IPS DF 6.9 (cell line): ENCODE measurements around the gene ADO.

Experiments
- DNase-seq: peaks from one replicate; pipeline ENCODE4 v3.0.0-alpha.2; 2013; ENCODE audit warnings: low read depth, low spot score
- H3K27ac ChIP-seq: one replicate; pipeline ENCODE4 v1.5.1; 2013; ENCODE audit warnings: low read length, control low read depth
- H3K27me3 ChIP-seq: 2 replicates; pipeline ENCODE4 v1.6.1; 2013; ENCODE audit warnings: mild to moderate bottlenecking, low read length; ENCODE audit not compliant: control insufficient read depth, insufficient read depth
- H3K36me3 ChIP-seq: 2 replicates; pipeline ENCODE4 v1.6.1; 2013; ENCODE audit warnings: low read length; ENCODE audit not compliant: control insufficient read depth, insufficient read depth
- H3K4me1 ChIP-seq: 2 replicates; pipeline ENCODE4 v1.6.1; 2013; ENCODE audit warnings: low read length; ENCODE audit not compliant: control insufficient read depth, insufficient read depth
- H3K4me3 ChIP-seq: 2 replicates; pipeline ENCODE4 v1.5.1; 2013; ENCODE audit warnings: mild to moderate bottlenecking, low read length
- H3K9me3 ChIP-seq: 2 replicates; pipeline ENCODE4 v1.6.1; 2013; ENCODE audit warnings: low read length, inconsistent platforms; ENCODE audit not compliant: control insufficient read depth, insufficient read depth
- WGBS: extraction: QIAGEN DNeasy Blood & Tissue Kit; methylation state at CpG from one replicate; pipeline ENCODE4 v1.1.7; 2013; ENCODE audit warnings: mixed read lengths, missing lambda C conversion rate; ENCODE audit not compliant: insufficient read length, insufficient coverage; 5-methylcytosine and 5-hydroxymethylcytosine counted together

Gene ADO

DNA sequence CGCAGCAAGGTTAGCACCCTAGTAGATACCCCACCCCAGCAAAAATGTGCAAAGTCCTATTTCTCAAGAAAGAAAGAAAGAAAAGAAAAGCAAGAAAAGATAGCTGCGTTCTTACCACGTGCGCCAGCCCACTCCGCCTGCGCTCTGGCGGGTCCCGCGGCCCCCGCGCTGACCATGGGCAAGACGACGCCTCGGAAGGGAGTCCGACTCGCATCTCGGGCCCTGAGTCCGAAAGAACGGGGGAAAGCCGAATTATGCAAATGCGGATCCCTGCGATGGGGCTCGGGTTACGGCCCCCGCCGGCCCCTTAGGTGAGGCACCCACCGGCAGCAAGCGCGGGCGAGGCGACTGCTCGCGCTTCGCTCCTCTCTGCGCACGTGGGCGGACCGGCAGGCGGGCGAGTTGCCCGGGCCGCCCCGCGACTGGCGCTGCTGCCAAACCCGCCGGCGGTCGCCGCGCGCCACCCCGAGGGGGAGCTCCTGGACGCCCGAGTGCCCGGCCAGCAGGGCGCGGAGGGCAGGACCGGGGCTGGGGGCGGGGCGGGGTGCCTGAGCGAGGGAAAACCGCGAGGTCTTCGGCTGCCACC is 14.0 kb downstream of the ADO start:
- no CpG with 5 or more reads among the region's 65 CpGs for WGBS
- no peak overlapping the region for H3K4me3 ChIP-seq
- H3K27me3 ChIP-seq = peaks cover 32% of the 10 kb centered on the region
- H3K9me3 ChIP-seq = no peaks in the 10 kb centered on the region
- peaks cover 2% of the 10 kb centered on the region for H3K4me1 ChIP-seq
- H3K36me3 ChIP-seq = no peaks in the 10 kb centered on the region
- H3K27ac ChIP-seq = no peak overlapping the region
- DNase-seq = no peak

DNA sequence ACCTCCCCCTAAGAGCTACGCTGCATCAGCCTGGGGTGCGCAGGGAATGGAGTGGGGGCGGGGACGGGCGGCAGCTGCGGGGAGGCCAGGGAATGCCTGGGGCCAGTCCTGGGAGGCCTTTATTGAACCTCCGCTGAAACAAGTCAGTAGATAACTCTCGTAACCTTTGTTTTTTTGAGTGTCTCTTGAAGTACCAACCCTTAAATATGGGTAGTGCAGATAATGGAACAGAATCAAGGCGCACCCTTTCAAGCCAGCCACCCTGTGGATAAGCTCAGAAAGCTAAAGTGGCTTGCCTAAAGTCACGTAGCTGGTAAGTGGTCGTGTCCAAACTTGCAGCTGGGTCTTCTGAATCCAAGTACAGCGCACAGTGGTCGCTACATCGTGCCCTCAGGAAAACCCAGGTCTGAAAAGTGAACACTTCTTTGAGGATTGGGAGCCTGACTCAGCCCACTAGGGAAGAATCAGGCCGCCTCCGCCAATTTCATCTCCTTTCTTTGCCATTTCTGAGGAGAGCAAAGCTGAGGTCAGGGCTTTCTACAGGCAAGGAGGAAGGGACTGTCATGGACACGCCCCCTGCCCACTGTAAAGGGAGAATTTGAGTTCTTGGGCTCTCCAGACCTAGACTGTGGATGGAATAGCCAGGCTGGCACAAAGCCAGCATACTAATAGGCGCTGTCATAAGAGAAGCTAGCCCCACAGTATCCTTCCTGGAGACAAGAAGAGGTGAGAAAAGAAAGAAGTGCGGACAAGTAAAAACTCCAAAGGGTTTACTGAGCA is 14.8 kb downstream of the ADO start:
- Histone ChIP-seq H3K36me3 (no peaks in the 10 kb centered on the region), H3K4me3 (no peak overlapping the region), H3K27me3 (peaks cover 27% of the 10 kb centered on the region), H3K9me3 (no peaks in the 10 kb centered on the region), H3K27ac (no peak overlapping the region), H3K4me1 (peaks cover 2% of the 10 kb centered on the region)
- no CpG with 5 or more reads among the region's 19 CpGs for WGBS
- DNase-seq = no peak

DNA sequence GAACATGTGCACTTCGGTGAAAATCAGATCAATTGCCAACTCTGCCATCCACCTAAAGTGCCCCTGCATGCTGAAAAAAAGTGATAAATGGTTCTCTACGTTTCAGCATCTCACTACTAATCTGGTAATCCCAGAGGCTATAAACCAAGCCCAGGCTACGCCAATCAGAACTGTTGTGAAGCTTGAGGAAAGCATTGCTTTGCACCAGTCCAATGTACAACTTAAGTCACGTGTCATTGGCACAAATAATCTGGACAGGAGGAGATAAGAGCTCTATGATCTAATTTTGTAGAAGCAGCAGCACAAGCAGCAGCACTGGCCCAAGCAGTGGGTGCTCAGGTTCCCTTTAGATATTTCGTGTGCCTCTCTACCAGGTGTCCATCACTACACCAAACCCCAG is 16.1 kb downstream of the ADO start:
- Histone ChIP-seq H3K4me3 (no peak overlapping the region), H3K36me3 (no peaks in the 10 kb centered on the region), H3K27me3 (peaks cover 17% of the 10 kb centered on the region; the same call in 1 of the 2 replicates), H3K9me3 (no peaks in the 10 kb centered on the region), H3K4me1 (peaks cover 2% of the 10 kb centered on the region), H3K27ac (no peak overlapping the region)
- WGBS = no CpG with 5 or more reads among the region's 5 CpGs
- DNase-seq = no peak

DNA sequence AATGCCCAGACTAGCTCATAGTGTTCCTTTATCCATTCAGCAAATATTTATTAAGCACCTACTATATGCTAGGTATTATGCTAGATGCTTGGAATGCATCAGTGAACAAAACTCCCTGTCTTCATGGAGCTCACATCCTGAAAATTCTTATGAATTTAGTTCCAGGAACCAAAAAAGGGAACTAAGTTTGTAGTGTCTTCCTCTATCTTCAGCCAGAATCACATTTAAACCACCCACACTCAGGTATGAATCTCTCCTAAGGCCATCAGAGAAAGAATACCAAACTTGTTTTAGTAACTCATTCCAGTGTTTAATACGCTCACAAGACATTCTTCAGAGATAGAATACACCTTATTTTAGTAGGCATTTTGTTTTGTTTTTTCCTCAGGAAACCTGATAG is 21.8 kb downstream of the ADO start:
- Histone ChIP-seq H3K36me3 (no peaks in the 10 kb centered on the region), H3K4me1 (no peaks in the 10 kb centered on the region), H3K4me3 (no peak overlapping the region), H3K27ac (no peak overlapping the region), H3K27me3 (no peaks in the 10 kb centered on the region), H3K9me3 (no peaks in the 10 kb centered on the region)
- no peak for DNase-seq
- WGBS = no CpG with 5 or more reads among the region's 1 CpG

DNA sequence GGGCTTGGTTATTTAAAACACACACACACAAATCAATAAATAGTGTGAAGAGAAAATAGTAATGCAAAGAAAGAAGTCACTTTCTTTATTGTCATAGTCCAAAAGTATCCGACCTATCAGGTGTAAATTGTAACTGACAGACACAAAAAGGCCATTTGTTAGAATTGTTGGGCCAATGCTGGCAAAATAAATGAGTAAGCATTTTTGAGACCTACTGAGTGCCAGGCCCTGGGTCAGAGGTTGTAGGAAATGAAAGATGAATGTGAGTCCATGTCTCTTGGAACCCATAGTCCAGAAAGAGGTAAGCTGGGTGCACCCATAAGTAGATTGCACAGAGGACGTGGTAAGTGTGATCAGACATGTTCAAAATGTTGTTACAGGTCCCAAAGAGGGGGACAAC is 25.1 kb downstream of the ADO start:
- no peaks in the 10 kb centered on the region for H3K4me1 ChIP-seq
- no peak for DNase-seq
- H3K4me3 ChIP-seq = no peak overlapping the region
- no peaks in the 10 kb centered on the region for H3K9me3 ChIP-seq
- H3K27me3 ChIP-seq = no peaks in the 10 kb centered on the region
- no CpG with 5 or more reads among the region's 2 CpGs for WGBS
- no peak overlapping the region for H3K27ac ChIP-seq
- no peaks in the 10 kb centered on the region for H3K36me3 ChIP-seq

DNA sequence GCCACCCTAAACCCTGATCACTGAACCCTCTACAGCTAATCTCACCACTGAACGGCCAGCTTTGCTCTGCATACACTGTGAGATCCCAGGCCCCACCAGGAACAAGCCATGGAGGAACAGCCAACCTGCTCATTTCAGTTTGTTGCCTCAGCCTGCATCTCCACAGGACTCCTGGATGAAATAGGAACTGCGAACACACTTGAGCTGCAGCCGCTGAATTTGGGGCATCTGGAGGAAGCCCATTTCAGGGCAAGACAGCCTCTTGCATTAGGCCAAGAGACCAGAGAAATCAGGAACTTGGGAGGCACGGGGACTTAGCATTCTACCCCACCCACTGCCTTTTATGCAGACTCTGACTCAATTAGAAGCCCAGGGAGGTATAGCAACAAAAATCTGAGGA is 26.2 kb downstream of the ADO start:
- no peak for DNase-seq

DNA sequence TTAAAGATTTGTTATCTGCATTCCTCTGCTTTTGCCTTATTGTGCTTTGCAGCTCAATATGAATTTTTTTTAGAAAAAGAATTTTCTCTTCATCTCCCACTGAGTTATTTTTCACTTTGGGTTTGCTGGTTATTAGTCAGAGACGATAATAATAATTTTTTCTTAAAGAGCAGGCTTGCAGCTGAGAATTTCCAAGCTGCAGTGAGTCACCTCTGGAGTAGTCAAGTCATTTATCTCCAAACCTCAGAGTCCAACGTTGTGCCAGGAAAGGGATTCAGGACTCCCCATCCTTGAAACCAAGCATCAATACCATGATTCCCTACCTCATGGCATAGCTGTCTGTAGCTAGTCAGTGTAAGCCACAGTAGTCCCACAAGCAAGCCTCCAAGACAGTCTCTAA is 26.8 kb downstream of the ADO start:
- Histone ChIP-seq H3K9me3 (no peaks in the 10 kb centered on the region), H3K27ac (no peak overlapping the region), H3K36me3 (no peaks in the 10 kb centered on the region), H3K27me3 (no peaks in the 10 kb centered on the region), H3K4me1 (no peaks in the 10 kb centered on the region), H3K4me3 (no peak overlapping the region)
- DNase-seq = no peak
- no CpG with 5 or more reads among the region's 2 CpGs for WGBS

More for the DNA sequence above, 26.2 kb downstream of the ADO start:
- H3K4me1 ChIP-seq = no peaks in the 10 kb centered on the region
- H3K9me3 ChIP-seq = no peaks in the 10 kb centered on the region
- WGBS = no CpG with 5 or more reads among the region's 4 CpGs
- no peak overlapping the region for H3K4me3 ChIP-seq
- H3K27me3 ChIP-seq = no peaks in the 10 kb centered on the region
- no peak overlapping the region for H3K27ac ChIP-seq
- no peaks in the 10 kb centered on the region for H3K36me3 ChIP-seq

DNA sequence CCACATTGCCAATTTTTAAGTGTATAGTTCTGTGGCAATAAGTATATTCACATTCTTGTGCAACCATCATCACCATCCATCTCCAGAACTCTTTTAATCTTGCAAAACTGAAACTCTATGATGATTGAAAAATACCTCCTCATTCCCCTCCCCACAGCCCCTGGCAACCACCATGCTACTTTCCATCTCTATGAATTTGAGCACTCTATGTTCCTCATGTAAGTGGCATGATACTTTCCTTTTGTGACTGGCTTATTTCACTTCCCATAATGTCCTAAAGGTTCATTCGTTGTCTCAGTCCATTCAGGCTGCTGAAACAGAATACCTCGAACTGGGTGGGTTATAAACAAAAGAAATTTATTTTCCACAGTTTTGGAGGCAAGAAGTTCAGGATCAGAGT is 35.1 kb downstream of the ADO start:
- DNase-seq = no peak

DNA sequence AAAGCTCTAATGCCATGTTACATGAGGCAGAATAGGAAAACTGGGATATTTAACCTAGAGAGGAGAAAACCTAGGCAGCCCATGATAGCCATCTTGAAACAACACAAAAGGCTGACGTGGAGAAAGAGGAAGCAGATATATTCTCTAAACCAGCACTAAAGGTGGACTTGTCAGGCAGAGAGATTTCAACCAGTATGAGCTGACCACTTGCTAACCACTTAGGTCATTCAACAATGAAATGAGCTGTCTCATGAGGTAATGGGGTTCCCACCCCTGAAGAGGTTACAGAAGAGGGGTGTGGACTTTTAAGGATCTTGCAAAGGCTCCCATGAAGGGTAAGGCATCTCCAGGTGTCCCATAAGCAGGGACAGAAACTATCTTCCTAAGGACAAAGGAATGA is 38.5 kb downstream of the ADO start:
- H3K4me1 ChIP-seq = no peaks in the 10 kb centered on the region
- H3K9me3 ChIP-seq = no peaks in the 10 kb centered on the region
- H3K27ac ChIP-seq = no peak overlapping the region
- WGBS = no CpG with 5 or more reads among the region's 1 CpG
- H3K27me3 ChIP-seq = no peaks in the 10 kb centered on the region
- no peaks in the 10 kb centered on the region for H3K36me3 ChIP-seq
- no peak for DNase-seq
- H3K4me3 ChIP-seq = no peak overlapping the region

More for the DNA sequence above, 35.1 kb downstream of the ADO start:
- Histone ChIP-seq H3K27me3 (no peaks in the 10 kb centered on the region), H3K27ac (no peak overlapping the region), H3K4me1 (no peaks in the 10 kb centered on the region), H3K4me3 (no peak overlapping the region), H3K36me3 (no peaks in the 10 kb centered on the region), H3K9me3 (no peaks in the 10 kb centered on the region)
- WGBS = no CpG with 5 or more reads among the region's 2 CpGs

DNA sequence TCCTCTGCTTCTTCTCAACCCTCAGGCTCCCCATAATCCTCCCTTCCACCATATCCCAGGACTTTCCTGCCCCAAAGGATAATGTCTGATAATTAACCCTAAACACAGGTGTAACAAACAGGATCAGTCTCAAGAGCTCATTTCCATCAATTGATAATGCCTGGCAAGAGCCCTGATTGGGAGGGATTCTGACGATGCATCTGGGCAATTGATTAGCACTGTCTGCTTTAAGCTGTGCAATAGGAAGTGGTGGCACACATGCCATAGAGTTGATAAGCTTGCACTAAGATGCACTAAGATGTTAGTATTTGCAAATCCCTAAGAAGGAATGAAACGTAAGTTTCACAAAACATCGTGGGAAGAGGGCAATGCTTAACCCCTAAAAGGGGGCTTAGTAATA is 39.1 kb downstream of the ADO start:
- no peaks in the 10 kb centered on the region for H3K36me3 ChIP-seq
- no peak for DNase-seq
- H3K27ac ChIP-seq = no peak overlapping the region
- no peaks in the 10 kb centered on the region for H3K9me3 ChIP-seq
- H3K4me3 ChIP-seq = no peak overlapping the region
- H3K4me1 ChIP-seq = no peaks in the 10 kb centered on the region
- no CpG with 5 or more reads among the region's 3 CpGs for WGBS
- H3K27me3 ChIP-seq = no peaks in the 10 kb centered on the region
